GM12878 (cell line): ENCODE measurements around the gene SLC22A4.

Experiments
- NFYB ChIP-seq: IDR thresholded peaks from 2 replicates; pipeline ENCODE4 v1.6.1; 2011; ENCODE audit warnings: low read depth, mild to moderate bottlenecking, low read length, improper control_type of control experiment, moderate library complexity; ENCODE audit not compliant: insufficient read depth
- SMARCA5 ChIP-seq: fragments of 450-650 bp; IDR thresholded peaks from 2 replicates; pipeline ENCODE4 v1.6.1; 2017; ENCODE audit warnings: mild to moderate bottlenecking

GRCh38 chr5:132277256-132277655 lies 16.9 kb upstream of the SLC22A4 start:
- no peak for TF ChIP-seq SMARCA5
- TF ChIP-seq NFYB: no peak
